ENCODE results near the gene CERS1. TPM values are rescaled to one million over a fixed set of nuclear protein-coding genes. Genes with fewer than 3 reads are reported as not detected.

Gene CERS1
- total and polyA plus RNA-seq, 8 donors: 0.20 to 4.0 (median 3.4) TPM

DNA sequence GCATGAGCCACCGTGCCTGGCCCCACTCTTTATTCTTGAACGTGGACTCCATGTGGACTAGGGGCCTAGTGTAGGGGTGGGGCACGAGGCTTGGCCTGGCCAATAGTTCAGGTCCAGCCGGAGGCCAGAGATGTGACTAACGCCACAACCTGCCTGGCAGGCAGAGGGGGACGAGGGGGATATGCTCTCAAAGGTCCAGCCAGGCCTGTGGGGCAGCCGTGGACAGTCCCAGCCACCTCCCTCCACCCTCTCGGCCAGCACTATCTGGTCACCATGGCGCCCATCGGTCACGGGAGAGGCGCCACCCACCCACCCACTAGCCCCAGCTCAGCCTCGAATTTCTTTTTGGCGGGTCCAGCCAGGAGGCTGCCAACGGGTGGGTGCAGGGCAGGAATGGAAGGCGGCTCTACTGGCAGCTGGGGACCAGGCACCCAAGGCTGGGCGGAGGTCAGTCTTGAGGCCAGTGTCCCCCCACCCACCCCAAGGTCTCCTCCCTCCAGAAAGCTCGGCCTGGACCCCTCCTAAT is 2.2 kb upstream of the CERS1 start:
- Histone ChIP-seq H3K9me3 (no peaks in the 10 kb centered on the region), H3K36me3 (peaks cover 0 to 45% of the 10 kb centered on the region in 2 donors), H3K4me1 (peaks cover 0 to 16% of the 10 kb centered on the region in 2 donors), H3K27ac (no peak overlapping the region), H3K27me3 (peaks cover 15 to 41% of the 10 kb centered on the region in 2 donors), H3K4me3 (no peak overlapping the region)
- TF ChIP-seq, protein P1, sequence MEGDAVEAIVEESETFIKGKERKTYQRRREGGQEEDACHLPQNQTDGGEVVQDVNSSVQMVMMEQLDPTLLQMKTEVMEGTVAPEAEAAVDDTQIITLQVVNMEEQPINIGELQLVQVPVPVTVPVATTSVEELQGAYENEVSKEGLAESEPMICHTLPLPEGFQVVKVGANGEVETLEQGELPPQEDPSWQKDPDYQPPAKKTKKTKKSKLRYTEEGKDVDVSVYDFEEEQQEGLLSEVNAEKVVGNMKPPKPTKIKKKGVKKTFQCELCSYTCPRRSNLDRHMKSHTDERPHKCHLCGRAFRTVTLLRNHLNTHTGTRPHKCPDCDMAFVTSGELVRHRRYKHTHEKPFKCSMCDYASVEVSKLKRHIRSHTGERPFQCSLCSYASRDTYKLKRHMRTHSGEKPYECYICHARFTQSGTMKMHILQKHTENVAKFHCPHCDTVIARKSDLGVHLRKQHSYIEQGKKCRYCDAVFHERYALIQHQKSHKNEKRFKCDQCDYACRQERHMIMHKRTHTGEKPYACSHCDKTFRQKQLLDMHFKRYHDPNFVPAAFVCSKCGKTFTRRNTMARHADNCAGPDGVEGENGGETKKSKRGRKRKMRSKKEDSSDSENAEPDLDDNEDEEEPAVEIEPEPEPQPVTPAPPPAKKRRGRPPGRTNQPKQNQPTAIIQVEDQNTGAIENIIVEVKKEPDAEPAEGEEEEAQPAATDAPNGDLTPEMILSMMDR (IDR thresholded peaks at IDR 0.05): no peak
- ATAC-seq: no peak
- intact Hi-C loops (cut with DNase I): no loop called here
- DNase-seq: peak in 1 of 4 donors; percentile 53

DNA sequence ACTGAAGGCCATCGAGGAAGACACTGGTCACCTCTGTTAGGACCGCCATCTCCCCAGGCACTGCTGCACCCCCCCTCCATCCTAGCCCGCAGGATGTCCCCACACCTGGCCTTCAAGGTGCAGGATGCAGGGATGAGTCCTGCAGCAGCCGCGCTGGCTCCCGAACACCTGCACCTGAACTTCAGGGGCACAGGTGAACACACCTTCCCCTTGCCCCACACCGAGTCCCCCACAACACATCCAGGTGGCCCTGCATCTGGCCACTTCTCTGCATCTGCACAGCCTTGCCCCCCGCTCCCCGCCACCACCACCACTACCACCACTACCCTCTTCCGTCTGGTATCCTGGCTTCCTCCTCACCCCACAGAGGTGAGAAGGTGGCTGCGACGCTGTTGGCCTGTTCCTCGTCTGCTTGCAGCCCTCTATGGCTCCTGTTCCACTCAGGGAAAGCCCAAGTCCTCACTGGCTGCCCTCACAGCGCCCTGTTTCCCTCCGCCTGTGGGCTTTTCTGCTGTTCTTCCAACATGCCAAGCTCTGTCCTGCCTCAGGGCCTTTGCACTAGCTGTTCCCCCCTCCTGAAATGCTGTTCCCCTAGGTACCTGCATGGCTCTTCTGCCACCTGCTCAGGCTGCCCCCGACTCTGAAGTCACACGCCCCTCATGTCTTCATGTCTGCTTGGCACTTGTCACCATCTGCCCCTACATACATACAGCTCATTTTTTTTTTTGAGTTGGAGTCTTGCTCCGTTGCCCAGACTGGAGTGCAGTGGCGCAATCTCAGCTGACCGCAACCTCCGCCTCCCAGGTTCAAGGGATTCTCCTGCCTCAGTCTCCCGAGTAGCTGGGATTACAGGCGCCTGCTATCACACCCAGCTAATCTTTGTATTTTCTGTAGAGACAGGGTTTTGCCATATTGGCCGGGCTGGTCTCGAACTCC is 1.4 kb upstream of the CERS1 start:
- Histone ChIP-seq H3K4me3 (no peak overlapping the region), H3K27ac (no peak overlapping the region), H3K4me1 (peaks cover 0 to 16% of the 10 kb centered on the region in 2 donors), H3K9me3 (no peaks in the 10 kb centered on the region), H3K27me3 (peaks cover 15 to 49% of the 10 kb centered on the region in 2 donors), H3K36me3 (peaks cover 0 to 40% of the 10 kb centered on the region in 2 donors)
- ATAC-seq (no peak), DNase-seq (no peak)
- TF ChIP-seq, protein P1 (IDR thresholded peaks at IDR 0.05): no peak
- intact Hi-C loops (cut with DNase I): no loop called here

DNA sequence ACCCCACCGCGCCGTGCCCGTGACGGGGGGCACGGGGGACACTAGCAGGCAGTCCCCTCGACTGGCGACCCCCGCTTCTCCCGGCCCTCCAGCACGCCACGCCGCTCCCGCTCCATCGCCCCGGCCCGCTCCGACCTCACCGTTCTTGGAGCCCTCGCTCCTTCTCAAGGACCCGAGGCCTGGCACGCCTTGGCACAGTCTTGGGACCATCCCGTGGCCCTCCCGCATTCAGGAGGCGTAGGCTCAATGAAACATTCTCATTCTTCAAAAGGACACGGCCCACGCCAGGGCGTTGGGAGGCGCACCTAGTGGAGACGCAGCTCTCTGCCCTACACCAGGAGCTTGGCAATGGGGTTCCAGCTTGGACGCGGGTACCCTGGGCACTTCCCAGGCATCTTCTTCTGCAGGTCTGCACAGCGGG is 473 bp upstream of the CERS1 start:
- ATAC-seq (no peak), DNase-seq (peak in 1 of 4 donors; percentile 81)
- Histone ChIP-seq H3K9me3 (no peaks in the 10 kb centered on the region), H3K4me1 (peaks cover 0 to 16% of the 10 kb centered on the region in 2 donors), H3K36me3 (peaks cover 0 to 30% of the 10 kb centered on the region in 2 donors), H3K4me3 (no peak overlapping the region), H3K27me3 (peaks cover 15 to 49% of the 10 kb centered on the region in 2 donors), H3K27ac (no peak overlapping the region)
- intact Hi-C loops (cut with DNase I): no loop called here
- TF ChIP-seq, protein P1 (IDR thresholded peaks at IDR 0.05): no peak

DNA sequence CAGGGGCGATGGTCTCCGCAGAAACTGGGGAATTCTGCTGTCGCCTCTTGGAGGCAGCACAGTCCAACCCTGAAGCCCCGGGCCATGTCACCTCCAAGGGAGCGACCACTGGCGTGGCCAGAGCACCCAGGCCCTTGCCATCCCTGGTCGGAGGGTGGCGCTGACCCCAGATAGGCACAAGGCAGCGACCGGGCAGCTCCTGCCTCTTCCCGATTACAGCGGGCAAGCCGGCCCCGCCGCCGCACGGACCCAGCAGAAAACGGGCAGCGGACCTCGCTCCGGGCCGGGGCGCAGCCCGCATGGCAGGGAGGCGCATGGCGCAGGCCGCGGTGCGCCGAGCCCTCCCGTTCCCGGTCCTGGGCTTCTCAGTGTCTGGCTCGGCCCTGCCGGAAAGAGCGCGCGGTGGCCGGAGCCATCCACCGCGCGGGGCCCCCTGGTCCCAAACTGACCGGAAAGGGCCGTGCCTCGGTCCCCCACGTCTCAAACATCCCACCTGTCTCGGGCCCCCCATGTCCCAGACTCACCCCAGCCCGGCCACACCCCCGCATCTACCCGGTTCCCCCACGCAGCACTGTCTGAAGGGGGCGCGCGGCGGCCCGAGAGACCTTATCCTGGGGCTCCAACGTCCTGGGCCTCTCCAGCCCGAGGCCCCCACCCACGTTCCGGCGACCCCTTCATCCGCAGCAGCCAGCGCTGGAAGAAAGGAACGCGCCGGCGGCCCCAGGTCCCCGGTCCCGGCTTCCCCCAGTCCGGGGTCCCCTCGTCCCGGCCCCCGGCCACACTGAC is 727 bp downstream of the CERS1 start:
- H3K4me1 ChIP-seq: peaks cover 0 to 16% of the 10 kb centered on the region in 2 donors
- DNase-seq (peak in 2 of 4 donors; percentile 36 to 47), ATAC-seq (peak; percentile 53)
- intact Hi-C loops (cut with DNase I): no loop called here
- H3K36me3 ChIP-seq: peaks cover 0 to 18% of the 10 kb centered on the region in 2 donors
- peaks cover 15 to 49% of the 10 kb centered on the region in 2 donors for H3K27me3 ChIP-seq
- peak overlapping the region; percentile 12 to 28 for H3K4me3 ChIP-seq
- no peak overlapping the region for H3K27ac ChIP-seq
- H3K9me3 ChIP-seq: no peaks in the 10 kb centered on the region
- TF ChIP-seq, protein P1 (IDR thresholded peaks at IDR 0.05): peak; percentile 8 to 17
